Sigmoid colon (tissue), 3 donors: Measurements from ENCODE around the gene C2orf81.

Source experiments
- POLR2A ChIP-seq, 2 donors: fragments of 450-650 bp; IDR thresholded peaks; one replicate each; pipeline ENCODE4 v1.6.1; 2016; ENCODE audit warnings: antibody characterized with exemption in 2 of 2, mild to moderate bottlenecking in 2 of 2, moderate library complexity in 2 of 2
- TF ChIP-seq, protein P1 (sequence below), 4 experiments: fragments of 450-650 bp in 3 of 4; fragments of 200-600 bp in 1 of 4; IDR thresholded peaks; one replicate each; pipeline ENCODE4 v1.5.1; 2016 to 2019; ENCODE audit warnings: antibody characterized with exemption in 4 of 4, mild to moderate bottlenecking in 3 of 4, moderate library complexity in 2 of 4

GRCh38 chr2:74391209-74391579 is 30.2 kb downstream of the C2orf81 start:
- no peak for TF ChIP-seq POLR2A (IDR thresholded peaks at IDR 0.05)
- TF ChIP-seq, protein P1, sequence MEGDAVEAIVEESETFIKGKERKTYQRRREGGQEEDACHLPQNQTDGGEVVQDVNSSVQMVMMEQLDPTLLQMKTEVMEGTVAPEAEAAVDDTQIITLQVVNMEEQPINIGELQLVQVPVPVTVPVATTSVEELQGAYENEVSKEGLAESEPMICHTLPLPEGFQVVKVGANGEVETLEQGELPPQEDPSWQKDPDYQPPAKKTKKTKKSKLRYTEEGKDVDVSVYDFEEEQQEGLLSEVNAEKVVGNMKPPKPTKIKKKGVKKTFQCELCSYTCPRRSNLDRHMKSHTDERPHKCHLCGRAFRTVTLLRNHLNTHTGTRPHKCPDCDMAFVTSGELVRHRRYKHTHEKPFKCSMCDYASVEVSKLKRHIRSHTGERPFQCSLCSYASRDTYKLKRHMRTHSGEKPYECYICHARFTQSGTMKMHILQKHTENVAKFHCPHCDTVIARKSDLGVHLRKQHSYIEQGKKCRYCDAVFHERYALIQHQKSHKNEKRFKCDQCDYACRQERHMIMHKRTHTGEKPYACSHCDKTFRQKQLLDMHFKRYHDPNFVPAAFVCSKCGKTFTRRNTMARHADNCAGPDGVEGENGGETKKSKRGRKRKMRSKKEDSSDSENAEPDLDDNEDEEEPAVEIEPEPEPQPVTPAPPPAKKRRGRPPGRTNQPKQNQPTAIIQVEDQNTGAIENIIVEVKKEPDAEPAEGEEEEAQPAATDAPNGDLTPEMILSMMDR (IDR thresholded peaks at IDR 0.05), result no peak
